HUES48 (cell line): ENCODE measurements around the gene ZNF155.
A peak's percentile ranks its signal among the peaks of the same experiment; 100 is the strongest.

Source experiments
- H3K27ac ChIP-seq: one replicate; pipeline ENCODE4 v1.7.0; 2013; ENCODE audit warnings: low read depth, low read length, inconsistent platforms
- H3K27me3 ChIP-seq: 2 replicates; pipeline ENCODE4 v1.6.1; 2013; ENCODE audit warnings: mild to moderate bottlenecking, low read length; ENCODE audit not compliant: control insufficient read depth, insufficient read depth
- H3K36me3 ChIP-seq: 2 replicates; pipeline ENCODE4 v1.6.1; 2013; ENCODE audit warnings: low read length; ENCODE audit not compliant: control insufficient read depth, insufficient read depth
- H3K4me1 ChIP-seq: 2 replicates; pipeline ENCODE4 v1.6.1; 2013; ENCODE audit warnings: mild to moderate bottlenecking, low read length; ENCODE audit not compliant: control insufficient read depth, insufficient read depth
- H3K4me3 ChIP-seq: 2 replicates; pipeline ENCODE4 v1.5.1; 2013; ENCODE audit warnings: mild to moderate bottlenecking, low read depth, low read length
- H3K9ac ChIP-seq: 2 replicates; pipeline ENCODE4 v1.6.1; 2013; ENCODE audit warnings: mild to moderate bottlenecking, low read depth, low read length, moderate library complexity
- H3K9me3 ChIP-seq: 2 replicates; pipeline ENCODE4 v1.6.1; 2013; ENCODE audit warnings: low read length; ENCODE audit not compliant: control insufficient read depth, insufficient read depth

Gene ZNF155

GRCh38 chr19:43957891-43958290 is 26.1 kb upstream of the ZNF155 start:
- H3K9me3 ChIP-seq: peaks cover 38% of the 10 kb centered on the region
- H3K9ac ChIP-seq: no peak overlapping the region
- H3K4me1 ChIP-seq: no peaks in the 10 kb centered on the region
- no peak overlapping the region for H3K4me3 ChIP-seq
- H3K36me3 ChIP-seq: peaks cover 6% of the 10 kb centered on the region; the same call in 1 of the 2 replicates
- no peak overlapping the region for H3K27ac ChIP-seq
- no peaks in the 10 kb centered on the region for H3K27me3 ChIP-seq

- Histone ChIP-seq H3K36me3 (peaks cover 23% of the 10 kb centered on the region), H3K9ac (no peak overlapping the region), H3K4me1 (no peaks in the 10 kb centered on the region), H3K4me3 (no peak overlapping the region), H3K27me3 (no peaks in the 10 kb centered on the region), H3K9me3 (peaks cover 62% of the 10 kb centered on the region), H3K27ac (no peak overlapping the region)
These were observed 23.6 kb upstream of the ZNF155 start for GRCh38 chr19:43960411-43960810.

GRCh38 chr19:43966079-43966694 is 17.8 kb upstream of the ZNF155 start:
- Histone ChIP-seq H3K9me3 (peaks cover 84% of the 10 kb centered on the region), H3K4me1 (no peaks in the 10 kb centered on the region), H3K4me3 (no peak overlapping the region; the same call in 1 of the 2 replicates), H3K27me3 (no peaks in the 10 kb centered on the region), H3K9ac (no peak overlapping the region), H3K27ac (no peak overlapping the region), H3K36me3 (peaks cover 70% of the 10 kb centered on the region)

DNA sequence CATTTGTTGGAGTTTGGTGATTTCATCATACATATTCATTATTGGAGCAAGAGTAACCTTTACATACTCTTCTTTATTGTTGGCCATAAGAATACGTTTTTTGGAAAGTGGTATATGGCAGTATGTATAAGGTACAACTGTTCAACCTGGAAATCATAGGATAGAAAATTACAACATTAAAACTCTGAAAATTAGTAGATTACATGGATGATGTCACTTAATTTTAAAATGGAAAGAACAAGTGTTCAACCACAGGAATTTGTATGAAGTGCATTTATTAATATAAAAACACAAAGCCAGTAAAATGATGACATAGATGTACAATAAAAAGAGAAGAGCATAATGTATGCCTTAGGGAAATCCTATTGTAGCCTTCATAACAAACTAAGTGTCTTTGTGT is 7.3 kb upstream of the ZNF155 start:
- peaks cover 58% of the 10 kb centered on the region for H3K9me3 ChIP-seq
- no peak overlapping the region for H3K4me3 ChIP-seq
- no peak overlapping the region for H3K27ac ChIP-seq
- H3K4me1 ChIP-seq: no peaks in the 10 kb centered on the region
- H3K36me3 ChIP-seq: no peaks in the 10 kb centered on the region
- H3K27me3 ChIP-seq: no peaks in the 10 kb centered on the region
- no peak overlapping the region for H3K9ac ChIP-seq

DNA sequence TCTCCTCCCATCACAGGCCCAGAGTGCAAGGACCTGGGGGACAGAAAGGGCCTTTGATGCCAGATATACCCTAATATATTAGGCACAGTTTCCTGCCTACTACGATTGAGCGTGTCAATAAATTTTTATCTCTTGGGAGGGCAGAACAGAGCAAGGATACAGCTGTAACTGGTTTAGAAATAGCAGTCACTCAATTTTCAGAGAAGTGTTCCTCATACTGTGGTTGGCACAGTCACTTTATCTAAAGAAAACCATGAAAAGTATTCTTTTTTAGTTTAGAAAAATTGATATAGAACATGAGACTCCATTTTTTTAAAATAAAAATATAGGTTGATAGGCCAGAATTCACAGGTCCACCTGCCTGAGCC is 460 bp upstream of the ZNF155 start:
- Histone ChIP-seq H3K4me3 (peak overlapping the region; percentile 27), H3K27me3 (no peaks in the 10 kb centered on the region), H3K9me3 (peaks cover 6% of the 10 kb centered on the region; the same call in 1 of the 2 replicates), H3K4me1 (no peaks in the 10 kb centered on the region), H3K36me3 (no peaks in the 10 kb centered on the region), H3K27ac (no peak overlapping the region), H3K9ac (no peak overlapping the region)

GRCh38 chr19:43984687-43985000 is 656 bp downstream of the ZNF155 start:
- Histone ChIP-seq H3K27me3 (no peaks in the 10 kb centered on the region), H3K4me1 (no peaks in the 10 kb centered on the region), H3K4me3 (peak overlapping the region; percentile 97), H3K27ac (no peak overlapping the region), H3K9ac (0 out of 2 replicates have a peak overlapping the region, but pooled peaks have one; percentile 50), H3K9me3 (peaks cover 4% of the 10 kb centered on the region; the same call in 1 of the 2 replicates), H3K36me3 (peaks cover 7% of the 10 kb centered on the region; the same call in 1 of the 2 replicates)

DNA sequence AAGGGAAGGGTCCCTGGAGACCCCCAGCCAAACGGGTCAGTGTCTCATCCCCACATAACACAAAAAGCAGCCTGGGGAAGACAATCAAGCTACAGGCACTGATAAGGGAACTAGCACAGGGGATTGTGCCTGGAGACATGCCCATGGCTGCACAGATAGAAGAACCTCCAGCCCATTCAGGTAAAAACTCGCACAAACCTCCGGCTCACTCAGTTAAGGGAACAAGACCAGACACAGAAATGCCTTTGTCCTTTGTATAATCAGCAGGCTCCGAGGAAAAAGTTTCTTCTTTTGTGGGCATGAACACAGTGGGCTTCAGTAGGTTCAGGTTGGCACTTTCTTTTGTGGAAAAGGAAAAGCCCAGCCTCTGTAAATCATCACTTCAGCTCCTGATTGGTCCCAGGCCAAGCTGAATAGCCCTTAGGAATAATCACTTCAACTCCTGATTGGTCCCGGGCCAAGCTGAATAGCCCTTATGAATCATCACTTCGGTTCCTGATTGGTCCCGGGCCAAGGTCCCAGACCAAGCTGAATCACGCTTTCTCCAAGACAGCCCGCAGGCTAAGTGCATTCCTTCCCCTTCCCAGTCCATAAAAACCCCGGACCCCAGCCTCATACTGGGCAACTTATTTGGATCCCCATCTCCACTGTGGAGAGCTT is 13.8 kb downstream of the ZNF155 start:
- Histone ChIP-seq H3K36me3 (peaks cover 18% of the 10 kb centered on the region; the same call in 1 of the 2 replicates), H3K9ac (no peak overlapping the region), H3K27ac (no peak overlapping the region), H3K4me3 (no peak overlapping the region), H3K9me3 (no peaks in the 10 kb centered on the region), H3K27me3 (no peaks in the 10 kb centered on the region), H3K4me1 (no peaks in the 10 kb centered on the region)

- 0 out of 2 replicates have a peak overlapping the region, but pooled peaks have one; percentile 55 for H3K9ac ChIP-seq
- peaks cover 5% of the 10 kb centered on the region; the same call in 1 of the 2 replicates for H3K4me1 ChIP-seq
- H3K27ac ChIP-seq: peak overlapping the region; percentile 5
- H3K4me3 ChIP-seq: peak overlapping the region; percentile 91
- H3K36me3 ChIP-seq: peaks cover 5% of the 10 kb centered on the region; the same call in 1 of the 2 replicates
- H3K27me3 ChIP-seq: no peaks in the 10 kb centered on the region
- H3K9me3 ChIP-seq: no peaks in the 10 kb centered on the region
These were observed 18.2 kb downstream of the ZNF155 start for GRCh38 chr19:44002212-44002565.

GRCh38 chr19:44002566-44003460 is 18.8 kb downstream of the ZNF155 start, which contains the start of gene ZNF230:
Gene ZNF230, plus strand, starts transcription at chr19:44002957. Its CDS starts 4,122 bp downstream, at chr19:44007079.
- H3K4me3 ChIP-seq: peak within 1 kb of the TSS; percentile 91
- peak within 1 kb of the TSS; percentile 5 for H3K27ac ChIP-seq
- peak within 1 kb of the TSS; percentile 55; the same call in 1 of the 2 replicates for H3K9ac ChIP-seq
- no peaks in the 10 kb centered on the region for H3K9me3 ChIP-seq
- peaks cover 10% of the 10 kb centered on the region for H3K36me3 ChIP-seq
- H3K4me1 ChIP-seq: peaks cover 5% of the 10 kb centered on the region; the same call in 1 of the 2 replicates
- H3K27me3 ChIP-seq: no peaks in the 10 kb centered on the region

- Histone ChIP-seq H3K27ac (no peak overlapping the region), H3K9ac (no peak overlapping the region), H3K27me3 (no peaks in the 10 kb centered on the region), H3K36me3 (peaks cover 10% of the 10 kb centered on the region), H3K9me3 (peaks cover 1% of the 10 kb centered on the region; the same call in 1 of the 2 replicates), H3K4me1 (peaks cover 5% of the 10 kb centered on the region; the same call in 1 of the 2 replicates), H3K4me3 (peak overlapping the region; percentile 91)
These were observed 19.5 kb downstream of the ZNF155 start for GRCh38 chr19:44003461-44004009.
